Endothelial cell of umbilical vein (primary cell): Measurements from ENCODE around the gene DSCAML1.

Experiments
- CTCF ChIP-seq, 2 donors: IDR thresholded peaks; 1 replicate in 1 of 2; 2 replicates in 1 of 2; pipeline ENCODE4 v1.5.1; 2011; ENCODE audit warnings: low read length in 2 of 2, mild to moderate bottlenecking in 2 of 2, moderate library complexity in 2 of 2, control low read depth in 1 of 2, inconsistent platforms in 1 of 2, low read depth in 1 of 2; ENCODE audit not compliant: insufficient read depth in 1 of 2; ENCODE audit errors: extremely low read depth in 1 of 2
- POLR2A ChIP-seq: IDR thresholded peaks from 2 replicates; pipeline ENCODE4 v1.6.1; 2012; ENCODE audit warnings: low read depth, mild to moderate bottlenecking, control low read depth, low read length
- POLR2AphosphoS5 ChIP-seq: IDR thresholded peaks from 2 replicates; pipeline ENCODE4 v1.6.1; 2012; ENCODE audit warnings: low read depth, mild to moderate bottlenecking, control low read depth, low read length, moderate library complexity; ENCODE audit not compliant: insufficient read depth

- no peak for TF ChIP-seq CTCF (IDR thresholded peaks at IDR 0.05; ENCODE audit: extremely low read depth in 1 of 2, insufficient read depth in 1 of 2, low read depth in 1 of 2, low read length in 2 of 2)
- no peak for TF ChIP-seq POLR2A
- TF ChIP-seq POLR2AphosphoS5 = no peak
Observed at GRCh38 chr11:117678658-117679406, 118.2 kb downstream of the DSCAML1 start.
